Caco-2 (cell line): Measurements from ENCODE around the gene NDUFS3. TPM values are rescaled to one million over a fixed set of nuclear protein-coding genes. Genes with fewer than 3 reads are reported as not detected.

ENCODE experiments used
- BruUV-seq: library from RNA; stranded (reverse); fragments of 400-500 nt; replicated peaks from 2 replicates; lab custom pipeline; 2021; lab: Mats Ljungman, UMichigan
- CTCF ChIA-PET: fragments of 300-600 bp; sonication (Branson Sonifier 250); formaldehyde crosslinking; loops from one replicate; lab custom pipeline; 2022; ENCODE audit warnings: antibody characterized with exemption; lab: Charles Lee
- POLR2A ChIA-PET: fragments of 300-600 bp; sonication (Branson Sonifier 250); formaldehyde crosslinking; loops from one replicate; lab custom pipeline; 2022; ENCODE audit warnings: antibody characterized with exemption; lab: Charles Lee
- DNase-seq, 2 experiments: peaks; one replicate each; pipeline versions ENCODE4 v3.0.0 to v3.0.0-alpha.2; 2020 to 2022
- H3K27me3 ChIP-seq: replicated peaks from 2 replicates; pipeline ENCODE4 v1.6.0; 2011; ENCODE audit warnings: low read length; ENCODE audit not compliant: control insufficient read depth, insufficient read depth
- H3K36me3 ChIP-seq: 2 replicates; pipeline ENCODE4 v1.5.1; 2011; ENCODE audit warnings: low read length; ENCODE audit not compliant: control insufficient read depth, insufficient read depth
- H3K4me1 ChIP-seq: fragments of 250-450 bp; sonication (Bioruptor Pico); 2 replicates; pipeline ENCODE4 v1.5.1; 2020; ENCODE audit warnings: mild to moderate bottlenecking
- H3K4me3 ChIP-seq: 2 replicates; pipeline ENCODE4 v1.5.1; 2011; ENCODE audit warnings: low read depth, mild to moderate bottlenecking, control low read depth, low read length
- H3K9me3 ChIP-seq: fragments of 250-450 bp; sonication (Bioruptor Pico); 2 replicates; pipeline ENCODE4 v1.5.1; 2020; ENCODE audit warnings: mild to moderate bottlenecking, moderate library complexity
- H3K27ac Mint-ChIP-seq: one replicate; pipeline ENCODE4 v1.8.0; 2022; ENCODE audit warnings: mixed read lengths; ENCODE audit not compliant: unreplicated experiment
- H3K27me3 Mint-ChIP-seq: one replicate; pipeline ENCODE4 v1.8.0; 2022; ENCODE audit warnings: mixed read lengths; ENCODE audit not compliant: insufficient read depth, unreplicated experiment
- H3K36me3 Mint-ChIP-seq: one replicate; pipeline ENCODE4 v1.8.0; 2022; ENCODE audit warnings: mild to moderate bottlenecking, mixed read lengths; ENCODE audit not compliant: insufficient read depth, unreplicated experiment
- H3K4me1 Mint-ChIP-seq: one replicate; pipeline ENCODE4 v1.8.0; 2022; ENCODE audit warnings: low read depth, mixed read lengths; ENCODE audit not compliant: unreplicated experiment
- H3K4me3 Mint-ChIP-seq: one replicate; pipeline ENCODE4 v1.8.0; 2022; ENCODE audit warnings: mild to moderate bottlenecking, moderate library complexity, mixed read lengths; ENCODE audit not compliant: unreplicated experiment
- H3K9me3 Mint-ChIP-seq: one replicate; pipeline ENCODE4 v1.8.0; 2022; ENCODE audit warnings: mixed read lengths; ENCODE audit not compliant: unreplicated experiment
- intact Hi-C: fragments of 100-400 bp; cut with micrococcal nuclease; formaldehyde crosslinking; loops from one replicate; pipeline ENCODE4 v1.10.0; 2022; ENCODE audit not compliant: unreplicated experiment
- total RNA-seq: library from RNA; stranded (reverse); gene quantifications from 2 replicates; pipeline ENCODE4 v1.2.3, GENCODE V29; 2022
- TF ChIP-seq, protein P1 (sequence below), 2 experiments: fragments of 200-600 bp in 1 of 2; IDR thresholded peaks; 1 replicate in 1 of 2; 2 replicates in 1 of 2; pipeline versions ENCODE4 v1.5.1 to v1.8.0; 2011 to 2022; ENCODE audit warnings: antibody characterized with exemption in 1 of 2, control low read depth in 1 of 2, inconsistent platforms in 1 of 2, low read depth in 1 of 2, low read length in 1 of 2, mild to moderate bottlenecking in 1 of 2, moderate library complexity in 1 of 2; ENCODE audit not compliant: insufficient read depth in 1 of 2, severe bottlenecking in 1 of 2, unreplicated experiment in 1 of 2

The NDUFS3 gene
- total RNA-seq, 1 experiment from 2014 or later, result 185 TPM

DNA sequence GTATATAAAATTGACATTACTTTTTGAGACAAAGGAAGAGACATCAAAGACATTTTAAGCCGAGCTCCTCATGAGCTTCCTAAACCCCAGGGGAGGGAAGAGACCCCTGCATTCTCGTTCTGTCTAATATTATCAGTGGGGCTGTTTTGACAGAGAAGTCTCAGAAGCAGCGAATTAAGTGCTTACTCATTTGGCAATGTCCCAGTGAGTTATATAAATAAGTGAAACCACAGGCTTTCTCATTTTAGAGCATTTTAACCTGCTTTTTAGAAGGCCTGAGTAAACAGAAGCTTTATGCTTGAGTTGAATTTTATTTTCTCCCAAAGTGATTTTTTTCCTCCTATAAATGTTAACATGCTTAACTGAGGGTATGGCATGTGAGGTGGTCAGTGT lies 38.5 kb downstream of the NDUFS3 start:
- no peak overlapping the region for H3K4me3 Mint-ChIP-seq
- Histone ChIP-seq H3K27me3 (no peaks in the 10 kb centered on the region), H3K9me3 (no peaks in the 10 kb centered on the region), H3K4me3 (no peak overlapping the region), H3K36me3 (0 out of 2 replicates have a peak, but pooled peaks cover 2% of the 10 kb centered on the region), H3K4me1 (no peaks in the 10 kb centered on the region)
- peaks cover 47% of the 10 kb centered on the region for H3K36me3 Mint-ChIP-seq
- BruUV-seq, result no TSS peak
- H3K4me1 Mint-ChIP-seq, result no peaks in the 10 kb centered on the region
- CTCF ChIA-PET, result interaction anchor here (0.5 to 0.6 kb wide), 2 partner anchors 32 to 145 kb away, joined by 3 read pairs; no protein-coding TSS in a partner anchor
- DNase-seq, result no peak
- H3K27me3 Mint-ChIP-seq, result no peaks in the 10 kb centered on the region
- TF ChIP-seq, protein P1, sequence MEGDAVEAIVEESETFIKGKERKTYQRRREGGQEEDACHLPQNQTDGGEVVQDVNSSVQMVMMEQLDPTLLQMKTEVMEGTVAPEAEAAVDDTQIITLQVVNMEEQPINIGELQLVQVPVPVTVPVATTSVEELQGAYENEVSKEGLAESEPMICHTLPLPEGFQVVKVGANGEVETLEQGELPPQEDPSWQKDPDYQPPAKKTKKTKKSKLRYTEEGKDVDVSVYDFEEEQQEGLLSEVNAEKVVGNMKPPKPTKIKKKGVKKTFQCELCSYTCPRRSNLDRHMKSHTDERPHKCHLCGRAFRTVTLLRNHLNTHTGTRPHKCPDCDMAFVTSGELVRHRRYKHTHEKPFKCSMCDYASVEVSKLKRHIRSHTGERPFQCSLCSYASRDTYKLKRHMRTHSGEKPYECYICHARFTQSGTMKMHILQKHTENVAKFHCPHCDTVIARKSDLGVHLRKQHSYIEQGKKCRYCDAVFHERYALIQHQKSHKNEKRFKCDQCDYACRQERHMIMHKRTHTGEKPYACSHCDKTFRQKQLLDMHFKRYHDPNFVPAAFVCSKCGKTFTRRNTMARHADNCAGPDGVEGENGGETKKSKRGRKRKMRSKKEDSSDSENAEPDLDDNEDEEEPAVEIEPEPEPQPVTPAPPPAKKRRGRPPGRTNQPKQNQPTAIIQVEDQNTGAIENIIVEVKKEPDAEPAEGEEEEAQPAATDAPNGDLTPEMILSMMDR (IDR thresholded peaks at IDR 0.05; ENCODE audit: insufficient read depth in 1 of 2, low read depth in 1 of 2, low read length in 1 of 2, severe bottlenecking in 1 of 2, unreplicated experiment in 1 of 2), result no peak
- H3K27ac Mint-ChIP-seq, result no peak overlapping the region
- intact Hi-C loops, result loop anchor here (1.0 to 10.0 kb wide), 2 partner anchors 237 to 243 kb away; no protein-coding TSS in a partner anchor
- H3K9me3 Mint-ChIP-seq, result no peaks in the 10 kb centered on the region
- POLR2A ChIA-PET, result no interaction called here

DNA sequence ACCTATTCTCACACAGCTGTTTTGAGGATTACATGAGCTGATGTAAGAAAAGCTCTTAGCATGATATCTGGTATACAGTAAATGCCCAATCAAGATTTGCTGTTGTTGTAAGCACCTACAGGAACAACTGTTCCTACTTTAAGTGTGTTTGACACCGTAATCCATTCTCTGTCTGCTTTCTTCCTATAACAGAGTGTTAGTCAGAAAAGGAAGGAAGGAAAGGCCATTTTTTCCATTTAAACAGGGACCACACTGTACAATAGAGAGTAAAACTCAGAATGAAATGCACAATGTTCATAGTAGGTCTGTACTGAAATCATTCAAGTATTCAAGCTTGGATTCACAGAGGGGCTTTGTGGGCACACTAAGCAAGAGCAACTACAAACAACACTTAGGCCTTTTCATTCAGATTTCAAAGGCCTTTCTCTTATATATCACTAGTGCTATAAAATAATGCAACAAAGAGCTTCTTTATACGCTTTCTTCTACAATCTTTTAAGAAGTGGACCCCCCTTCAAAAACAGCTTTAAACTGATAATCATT lies 42.0 kb downstream of the NDUFS3 start:
- Mint-ChIP-seq H3K27me3 (no peaks in the 10 kb centered on the region), H3K9me3 (no peaks in the 10 kb centered on the region), H3K36me3 (peaks cover 70% of the 10 kb centered on the region), H3K4me3 (no peak overlapping the region), H3K4me1 (no peaks in the 10 kb centered on the region), H3K27ac (no peak overlapping the region)
- ChIA-PET CTCF (no interaction called here), POLR2A (no interaction called here)
- Histone ChIP-seq H3K27me3 (no peaks in the 10 kb centered on the region), H3K4me1 (no peaks in the 10 kb centered on the region), H3K4me3 (no peak overlapping the region), H3K9me3 (no peaks in the 10 kb centered on the region), H3K36me3 (peaks cover 5% of the 10 kb centered on the region; the same call in 1 of the 2 replicates)
- TF ChIP-seq, protein P1 (IDR thresholded peaks at IDR 0.05; ENCODE audit: insufficient read depth in 1 of 2, low read depth in 1 of 2, low read length in 1 of 2, severe bottlenecking in 1 of 2, unreplicated experiment in 1 of 2), result no peak
- BruUV-seq, result no TSS peak
- intact Hi-C loops, result no loop called here
- no peak for DNase-seq

DNA sequence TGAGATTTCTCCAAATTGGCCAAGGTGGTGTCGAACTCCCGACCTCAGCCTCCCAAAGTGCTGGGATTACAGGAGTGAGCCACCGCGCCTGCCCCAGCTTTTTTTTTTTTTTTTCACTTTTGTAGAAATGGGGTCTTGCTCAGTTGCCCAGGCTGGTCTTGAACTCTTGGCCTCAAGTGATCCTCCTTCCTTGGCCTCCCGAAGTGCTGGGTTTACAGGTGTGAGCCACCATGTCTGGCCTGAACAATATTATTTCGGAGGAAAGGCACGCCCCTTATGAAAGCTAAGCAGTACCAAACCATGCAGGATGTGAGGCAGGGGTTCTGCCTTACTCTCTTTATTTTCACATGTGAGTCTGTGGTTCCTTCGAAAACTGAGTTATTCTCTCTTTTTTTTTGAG lies 47.4 kb downstream of the NDUFS3 start:
- Mint-ChIP-seq H3K27me3 (no peaks in the 10 kb centered on the region), H3K9me3 (no peaks in the 10 kb centered on the region), H3K4me1 (no peaks in the 10 kb centered on the region), H3K4me3 (no peak overlapping the region), H3K36me3 (peaks cover 82% of the 10 kb centered on the region), H3K27ac (no peak overlapping the region)
- Histone ChIP-seq H3K36me3 (peaks cover 5% of the 10 kb centered on the region), H3K4me3 (no peak overlapping the region), H3K27me3 (no peaks in the 10 kb centered on the region), H3K4me1 (peaks cover 6% of the 10 kb centered on the region; the same call in 1 of the 2 replicates), H3K9me3 (no peaks in the 10 kb centered on the region)
- TF ChIP-seq, protein P1 (IDR thresholded peaks at IDR 0.05; ENCODE audit: insufficient read depth in 1 of 2, low read depth in 1 of 2, low read length in 1 of 2, severe bottlenecking in 1 of 2, unreplicated experiment in 1 of 2), result no peak
- no TSS peak for BruUV-seq
- ChIA-PET POLR2A (interaction anchor here (0.6 kb wide), 1 partner anchor 123 kb away, joined by 3 read pairs; no protein-coding TSS in a partner anchor), CTCF (no interaction called here)
- no peak for DNase-seq
- intact Hi-C loops, result no loop called here
